Retinal pigment epithelial cell (primary cell): ENCODE measurements around the gene ZC3H12C.

ENCODE experiments used
- DNase-seq: peaks from one replicate; pipeline ENCODE4 v3.0.0-alpha.2; 2010; ENCODE audit warnings: low read depth
- H3K4me3 ChIP-seq: 2 replicates; pipeline ENCODE4 v1.5.1; 2011; ENCODE audit warnings: mild to moderate bottlenecking, low read length, control low read depth, moderate library complexity
- CTCF ChIP-seq: conservative IDR thresholded peaks from 2 replicates; pipeline ENCODE4 v1.5.1; 2011; ENCODE audit warnings: low read depth, low read length, control low read depth, inconsistent platforms

ZC3H12C gene

GRCh38 chr11:110219006-110219785 is 126.0 kb downstream of the ZC3H12C start:
- no peak for DNase-seq
- H3K4me3 ChIP-seq: no peak overlapping the region
- no peak for TF ChIP-seq CTCF
